ENCODE data around the gene LAG3. TPM values are rescaled to one million over a fixed set of nuclear protein-coding genes. Genes with fewer than 3 reads are reported as not detected.

Gene LAG3
- total RNA-seq, 4 donors from 2014 or later = not detected

GRCh38 chr12:6787309-6787708 lies 15.0 kb downstream of the LAG3 start:
- ATAC-seq (no peak), DNase-seq (no peak)
- Histone ChIP-seq H3K4me1 (no peaks in the 10 kb centered on the region), H3K9me3 (no peaks in the 10 kb centered on the region), H3K36me3 (no peaks in the 10 kb centered on the region), H3K4me3 (no peak overlapping the region), H3K27me3 (no peaks in the 10 kb centered on the region), H3K27ac (no peak overlapping the region)
- in situ Hi-C loops (cut with MboI; ENCODE audit: low sequenced_read_pairs in 4 of 4) (no loop called here), intact Hi-C loops (cut with DNase I; ENCODE audit: low total_unique reads) (no loop called here)
- TF ChIP-seq POLR2A (IDR thresholded peaks at IDR 0.05) (no peak), CTCF (IDR thresholded peaks at IDR 0.05 in 4 of 5, conservative IDR thresholded peaks at IDR 0.05 in 1 of 5) (no peak)

- in situ Hi-C loops (cut with MboI; ENCODE audit: low sequenced_read_pairs in 4 of 4) (no loop called here), intact Hi-C loops (cut with DNase I; ENCODE audit: low total_unique reads) (no loop called here)
- H3K36me3 ChIP-seq = no peaks in the 10 kb centered on the region
- H3K4me1 ChIP-seq = no peaks in the 10 kb centered on the region
- ATAC-seq (peak in 1 of 2 donors; percentile 21), DNase-seq (peak; percentile 39 to 51)
- no peaks in the 10 kb centered on the region for H3K9me3 ChIP-seq
- peak in 1 of 2 donors; percentile 30 for TF ChIP-seq POLR2A (IDR thresholded peaks at IDR 0.05)
- TF ChIP-seq CTCF (IDR thresholded peaks at IDR 0.05 in 4 of 5, conservative IDR thresholded peaks at IDR 0.05 in 1 of 5) = no peak
- H3K27me3 ChIP-seq = no peaks in the 10 kb centered on the region
- H3K4me3 ChIP-seq = peak within 1 kb of the TSS in 1 of 4 donors; percentile 20
- H3K27ac ChIP-seq = no peak within 1 kb of the TSS
Observed at GRCh38 chr12:6788972-6789924, 16.9 kb downstream of the LAG3 start, which contains the start of gene CD4. TSS of gene CD4 (plus strand) at chr12:6789528. CDS start at chr12:6800139, 10,611 bp downstream.

DNA sequence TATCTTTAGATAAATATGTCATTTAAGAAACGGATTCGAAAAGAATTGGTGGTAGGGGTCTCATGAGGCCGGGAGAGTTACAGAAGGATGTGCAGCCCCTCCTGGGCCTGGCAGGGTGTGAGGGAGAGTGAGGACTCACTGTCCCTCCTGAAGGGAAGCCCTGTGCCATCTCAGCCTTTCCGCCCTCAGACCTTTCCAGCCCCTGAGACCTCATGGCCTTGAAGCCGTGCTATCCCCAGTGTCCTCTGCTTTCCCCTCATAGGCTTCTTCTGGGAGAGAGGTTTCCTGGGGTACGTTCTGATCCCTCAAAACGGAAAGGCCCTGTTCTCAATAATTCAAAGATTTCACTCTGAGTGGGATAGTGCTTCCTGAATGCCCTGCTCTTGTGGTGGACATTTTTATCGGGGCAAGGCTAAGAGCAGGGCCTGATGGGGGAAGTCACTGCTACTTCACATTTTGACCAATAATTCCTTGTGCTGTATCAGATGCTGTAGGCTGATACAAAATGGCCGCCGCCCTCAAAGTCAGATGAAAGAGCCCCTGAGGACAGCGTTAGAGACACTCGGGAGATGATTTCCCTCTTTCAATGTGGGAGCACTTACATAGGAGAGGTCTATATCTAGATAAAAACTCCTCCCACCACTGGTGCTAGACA lies 18.3 kb downstream of the LAG3 start:
- Histone ChIP-seq H3K9me3 (no peaks in the 10 kb centered on the region), H3K36me3 (no peaks in the 10 kb centered on the region), H3K27ac (no peak overlapping the region), H3K4me3 (no peak overlapping the region), H3K27me3 (peaks cover 0 to under 1% (median 0%) of the 10 kb centered on the region in 3 donors), H3K4me1 (no peaks in the 10 kb centered on the region)
- intact Hi-C loops (cut with DNase I; ENCODE audit: low total_unique reads) (no loop called here), in situ Hi-C loops (cut with MboI; ENCODE audit: low sequenced_read_pairs in 4 of 4) (no loop called here)
- TF ChIP-seq CTCF (IDR thresholded peaks at IDR 0.05 in 4 of 5, conservative IDR thresholded peaks at IDR 0.05 in 1 of 5) (no peak), POLR2A (IDR thresholded peaks at IDR 0.05) (no peak)
- no peak for ATAC-seq
- no peak for DNase-seq

DNA sequence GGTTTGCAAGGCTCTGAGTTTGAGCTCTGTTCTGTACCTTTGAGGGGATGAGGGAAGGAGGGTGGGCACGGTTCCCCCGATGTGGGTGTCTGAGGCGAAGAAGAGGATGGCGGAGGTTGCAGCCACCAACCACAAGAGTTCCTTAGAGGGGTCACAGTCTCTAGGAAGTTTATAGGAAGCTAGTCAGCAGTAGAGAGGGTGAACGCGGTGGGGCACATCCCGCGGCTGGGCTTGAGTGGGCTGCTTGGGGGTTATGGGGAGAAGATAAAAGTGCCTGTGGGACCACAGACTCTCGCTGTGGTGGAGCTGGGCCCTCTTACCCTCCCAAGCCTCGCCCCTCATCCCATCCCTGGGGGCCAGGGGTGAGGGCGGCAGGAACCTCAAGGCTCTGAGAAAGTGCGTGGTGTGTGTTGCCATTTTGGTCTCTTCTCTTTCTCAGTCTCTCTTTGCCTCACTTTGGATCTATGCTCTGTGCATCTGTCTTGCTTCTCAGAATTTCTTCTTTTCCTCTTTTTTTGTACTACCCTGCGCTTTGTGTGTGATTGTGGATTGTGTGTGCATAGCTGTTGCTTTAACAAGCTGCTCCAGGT lies 19.7 kb downstream of the LAG3 start:
- Histone ChIP-seq H3K27me3 (peaks cover 0 to 3% (median 0%) of the 10 kb centered on the region in 3 donors), H3K4me1 (no peaks in the 10 kb centered on the region), H3K36me3 (no peaks in the 10 kb centered on the region), H3K27ac (no peak overlapping the region), H3K4me3 (no peak overlapping the region), H3K9me3 (no peaks in the 10 kb centered on the region)
- in situ Hi-C loops (cut with MboI; ENCODE audit: low sequenced_read_pairs in 4 of 4) = no loop called here
- intact Hi-C loops (cut with DNase I; ENCODE audit: low total_unique reads) = no loop called here
- DNase-seq (no peak), ATAC-seq (no peak)
- no peak for TF ChIP-seq POLR2A (IDR thresholded peaks at IDR 0.05)
- no peak for TF ChIP-seq CTCF (IDR thresholded peaks at IDR 0.05 in 4 of 5, conservative IDR thresholded peaks at IDR 0.05 in 1 of 5)
